WTC11 (cell line): Measurements from ENCODE around the gene MAMSTR. TPM values are rescaled to one million over a fixed set of nuclear protein-coding genes. Genes with fewer than 3 reads are reported as not detected.

ENCODE experiments used
- ATF1 ChIP-seq: sonication (generic); formaldehyde crosslinking; IDR thresholded peaks from 2 replicates; pipeline ENCODE4 v1.8.1; 2023; ENCODE audit warnings: mild to moderate bottlenecking, moderate library complexity, missing genetic modification reagents
- FOXJ3 ChIP-seq: sonication (generic); formaldehyde crosslinking; IDR thresholded peaks from 2 replicates; pipeline ENCODE4 v1.9.0; 2021; ENCODE audit warnings: missing genetic modification reagents, mild to moderate bottlenecking, borderline replicate concordance
- FOXK1 ChIP-seq: sonication (generic); formaldehyde crosslinking; IDR thresholded peaks from 2 replicates; pipeline ENCODE4 v1.8.0; 2022; ENCODE audit warnings: mild to moderate bottlenecking, moderate library complexity, missing genetic modification reagents
- GABPB1 ChIP-seq: sonication (generic); formaldehyde crosslinking; IDR thresholded peaks from 2 replicates; pipeline ENCODE4 v1.8.1; 2023; ENCODE audit warnings: mild to moderate bottlenecking, missing genetic modification reagents
- SMAD3 ChIP-seq: sonication (generic); formaldehyde crosslinking; IDR thresholded peaks from 2 replicates; pipeline ENCODE4 v1.8.0; 2022; ENCODE audit warnings: missing genetic modification reagents, mild to moderate bottlenecking, borderline replicate concordance
- ZNF219 ChIP-seq: sonication (generic); formaldehyde crosslinking; IDR thresholded peaks from 2 replicates; pipeline ENCODE4 v1.8.0; 2023; ENCODE audit warnings: missing genetic modification reagents, mild to moderate bottlenecking, borderline replicate concordance
- ZNF423 ChIP-seq: fragments of 250-450 bp; sonication (Bioruptor Pico); IDR thresholded peaks from 2 replicates; pipeline ENCODE4 v2.1.2; 2022; ENCODE audit warnings: mild to moderate bottlenecking, moderate library complexity
- total RNA-seq: library from RNA; stranded (reverse); gene quantifications from 3 replicates; pipeline ENCODE4 v1.2.3, GENCODE V29; 2021
- TF ChIP-seq, protein P1 (sequence below): sonication (generic); formaldehyde crosslinking; IDR thresholded peaks from 2 replicates; pipeline ENCODE4 v1.8.0; 2023; ENCODE audit warnings: missing genetic modification reagents, mild to moderate bottlenecking, borderline replicate concordance
- TF ChIP-seq, protein P2 (sequence below): sonication (generic); formaldehyde crosslinking; conservative IDR thresholded peaks from 2 replicates; pipeline ENCODE4 v1.8.1; 2023; ENCODE audit warnings: mild to moderate bottlenecking, low read depth, missing genetic modification reagents, moderate library complexity
- TF ChIP-seq, protein P3 (sequence below): sonication (generic); formaldehyde crosslinking; IDR thresholded peaks from 2 replicates; pipeline ENCODE4 v1.8.1; 2022; ENCODE audit warnings: mild to moderate bottlenecking, missing genetic modification reagents, moderate library complexity, borderline replicate concordance
- TF ChIP-seq, protein P4 (sequence below): sonication (generic); formaldehyde crosslinking; IDR thresholded peaks from 2 replicates; pipeline ENCODE4 v1.8.1; 2022; ENCODE audit warnings: low read depth, mild to moderate bottlenecking, moderate library complexity, missing genetic modification reagents, borderline replicate concordance
- TF ChIP-seq, protein P5 (sequence below): sonication (generic); formaldehyde crosslinking; IDR thresholded peaks from 2 replicates; pipeline ENCODE4 v1.8.1; 2023; ENCODE audit warnings: mild to moderate bottlenecking, missing genetic modification reagents
- TF ChIP-seq, protein P6 (sequence below): sonication (generic); formaldehyde crosslinking; IDR thresholded peaks from 2 replicates; pipeline ENCODE4 v1.8.0; 2022; ENCODE audit warnings: missing genetic modification reagents
- TF ChIP-seq, protein P7 (sequence below): sonication (generic); formaldehyde crosslinking; IDR thresholded peaks from 2 replicates; pipeline ENCODE4 v1.8.0; 2022; ENCODE audit warnings: mild to moderate bottlenecking, missing genetic modification reagents
- TF ChIP-seq, protein P8 (sequence below): sonication (generic); formaldehyde crosslinking; IDR thresholded peaks from 2 replicates; pipeline ENCODE4 v1.8.0; 2023; ENCODE audit warnings: mild to moderate bottlenecking, missing genetic modification reagents

MAMSTR gene
- total RNA-seq, 1 experiment from 2014 or later, result 1.4 TPM

DNA sequence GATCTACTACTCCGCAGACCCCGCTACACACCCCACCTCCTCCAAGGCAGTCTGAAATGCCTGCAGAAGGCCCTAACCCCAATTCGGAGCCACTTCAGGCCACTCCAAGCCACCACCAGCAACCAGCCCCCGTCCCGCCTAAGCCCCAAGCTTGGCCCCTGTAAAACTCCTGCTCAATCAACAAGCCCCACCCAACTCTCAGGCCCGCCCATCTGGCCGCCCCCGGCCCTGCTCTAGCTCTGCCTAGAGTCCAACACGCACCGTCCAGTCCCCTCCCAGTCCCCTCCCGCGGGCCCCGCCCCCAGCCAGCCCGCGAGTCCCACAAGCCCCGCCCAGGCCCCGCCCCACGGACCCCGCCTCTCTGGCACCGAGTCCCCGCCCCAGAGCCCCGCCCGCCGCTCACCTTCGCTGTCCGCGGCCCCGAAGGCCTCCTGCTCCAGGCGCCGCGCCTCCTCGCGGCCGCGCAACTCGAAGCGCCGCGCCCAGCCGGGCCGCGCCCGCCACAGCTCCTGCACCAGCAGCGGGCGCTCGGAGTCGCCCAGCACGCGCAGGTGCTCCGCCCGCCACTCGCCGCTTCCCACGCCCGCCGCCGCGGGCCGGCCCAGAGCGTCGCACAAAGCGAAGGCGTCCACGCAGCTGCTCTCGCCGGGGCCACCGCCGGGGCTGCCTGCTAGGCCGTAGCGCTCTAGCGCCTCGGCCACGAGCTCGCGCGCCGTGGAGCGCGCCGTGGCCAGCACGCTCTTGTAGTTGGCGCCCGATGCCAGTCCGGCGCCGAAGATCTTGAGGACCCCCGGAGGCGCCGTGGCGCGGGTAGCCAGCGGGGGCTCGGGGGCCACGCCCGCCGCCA lies 19.3 kb upstream of the MAMSTR start (continued):
- TF ChIP-seq, protein P1, sequence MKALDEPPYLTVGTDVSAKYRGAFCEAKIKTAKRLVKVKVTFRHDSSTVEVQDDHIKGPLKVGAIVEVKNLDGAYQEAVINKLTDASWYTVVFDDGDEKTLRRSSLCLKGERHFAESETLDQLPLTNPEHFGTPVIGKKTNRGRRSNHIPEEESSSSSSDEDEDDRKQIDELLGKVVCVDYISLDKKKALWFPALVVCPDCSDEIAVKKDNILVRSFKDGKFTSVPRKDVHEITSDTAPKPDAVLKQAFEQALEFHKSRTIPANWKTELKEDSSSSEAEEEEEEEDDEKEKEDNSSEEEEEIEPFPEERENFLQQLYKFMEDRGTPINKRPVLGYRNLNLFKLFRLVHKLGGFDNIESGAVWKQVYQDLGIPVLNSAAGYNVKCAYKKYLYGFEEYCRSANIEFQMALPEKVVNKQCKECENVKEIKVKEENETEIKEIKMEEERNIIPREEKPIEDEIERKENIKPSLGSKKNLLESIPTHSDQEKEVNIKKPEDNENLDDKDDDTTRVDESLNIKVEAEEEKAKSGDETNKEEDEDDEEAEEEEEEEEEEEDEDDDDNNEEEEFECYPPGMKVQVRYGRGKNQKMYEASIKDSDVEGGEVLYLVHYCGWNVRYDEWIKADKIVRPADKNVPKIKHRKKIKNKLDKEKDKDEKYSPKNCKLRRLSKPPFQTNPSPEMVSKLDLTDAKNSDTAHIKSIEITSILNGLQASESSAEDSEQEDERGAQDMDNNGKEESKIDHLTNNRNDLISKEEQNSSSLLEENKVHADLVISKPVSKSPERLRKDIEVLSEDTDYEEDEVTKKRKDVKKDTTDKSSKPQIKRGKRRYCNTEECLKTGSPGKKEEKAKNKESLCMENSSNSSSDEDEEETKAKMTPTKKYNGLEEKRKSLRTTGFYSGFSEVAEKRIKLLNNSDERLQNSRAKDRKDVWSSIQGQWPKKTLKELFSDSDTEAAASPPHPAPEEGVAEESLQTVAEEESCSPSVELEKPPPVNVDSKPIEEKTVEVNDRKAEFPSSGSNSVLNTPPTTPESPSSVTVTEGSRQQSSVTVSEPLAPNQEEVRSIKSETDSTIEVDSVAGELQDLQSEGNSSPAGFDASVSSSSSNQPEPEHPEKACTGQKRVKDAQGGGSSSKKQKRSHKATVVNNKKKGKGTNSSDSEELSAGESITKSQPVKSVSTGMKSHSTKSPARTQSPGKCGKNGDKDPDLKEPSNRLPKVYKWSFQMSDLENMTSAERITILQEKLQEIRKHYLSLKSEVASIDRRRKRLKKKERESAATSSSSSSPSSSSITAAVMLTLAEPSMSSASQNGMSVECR, result no peak
- TF ChIP-seq, protein P2, sequence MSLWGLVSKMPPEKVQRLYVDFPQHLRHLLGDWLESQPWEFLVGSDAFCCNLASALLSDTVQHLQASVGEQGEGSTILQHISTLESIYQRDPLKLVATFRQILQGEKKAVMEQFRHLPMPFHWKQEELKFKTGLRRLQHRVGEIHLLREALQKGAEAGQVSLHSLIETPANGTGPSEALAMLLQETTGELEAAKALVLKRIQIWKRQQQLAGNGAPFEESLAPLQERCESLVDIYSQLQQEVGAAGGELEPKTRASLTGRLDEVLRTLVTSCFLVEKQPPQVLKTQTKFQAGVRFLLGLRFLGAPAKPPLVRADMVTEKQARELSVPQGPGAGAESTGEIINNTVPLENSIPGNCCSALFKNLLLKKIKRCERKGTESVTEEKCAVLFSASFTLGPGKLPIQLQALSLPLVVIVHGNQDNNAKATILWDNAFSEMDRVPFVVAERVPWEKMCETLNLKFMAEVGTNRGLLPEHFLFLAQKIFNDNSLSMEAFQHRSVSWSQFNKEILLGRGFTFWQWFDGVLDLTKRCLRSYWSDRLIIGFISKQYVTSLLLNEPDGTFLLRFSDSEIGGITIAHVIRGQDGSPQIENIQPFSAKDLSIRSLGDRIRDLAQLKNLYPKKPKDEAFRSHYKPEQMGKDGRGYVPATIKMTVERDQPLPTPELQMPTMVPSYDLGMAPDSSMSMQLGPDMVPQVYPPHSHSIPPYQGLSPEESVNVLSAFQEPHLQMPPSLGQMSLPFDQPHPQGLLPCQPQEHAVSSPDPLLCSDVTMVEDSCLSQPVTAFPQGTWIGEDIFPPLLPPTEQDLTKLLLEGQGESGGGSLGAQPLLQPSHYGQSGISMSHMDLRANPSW (CRISPR knock-in tag), result no peak
- TF ChIP-seq, protein P3, sequence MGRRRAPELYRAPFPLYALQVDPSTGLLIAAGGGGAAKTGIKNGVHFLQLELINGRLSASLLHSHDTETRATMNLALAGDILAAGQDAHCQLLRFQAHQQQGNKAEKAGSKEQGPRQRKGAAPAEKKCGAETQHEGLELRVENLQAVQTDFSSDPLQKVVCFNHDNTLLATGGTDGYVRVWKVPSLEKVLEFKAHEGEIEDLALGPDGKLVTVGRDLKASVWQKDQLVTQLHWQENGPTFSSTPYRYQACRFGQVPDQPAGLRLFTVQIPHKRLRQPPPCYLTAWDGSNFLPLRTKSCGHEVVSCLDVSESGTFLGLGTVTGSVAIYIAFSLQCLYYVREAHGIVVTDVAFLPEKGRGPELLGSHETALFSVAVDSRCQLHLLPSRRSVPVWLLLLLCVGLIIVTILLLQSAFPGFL, result no peak
- TF ChIP-seq FOXJ3 (no peak), ZNF423 (CRISPR knock-in tag) (no peak), ATF1 (CRISPR knock-in tag) (no peak), FOXK1 (CRISPR knock-in tag) (peak; percentile 19; the same call in 1 of the 2 replicates), SMAD3 (no peak), GABPB1 (CRISPR knock-in tag) (no peak), ZNF219 (CRISPR knock-in tag) (no peak)
- TF ChIP-seq, protein P4, sequence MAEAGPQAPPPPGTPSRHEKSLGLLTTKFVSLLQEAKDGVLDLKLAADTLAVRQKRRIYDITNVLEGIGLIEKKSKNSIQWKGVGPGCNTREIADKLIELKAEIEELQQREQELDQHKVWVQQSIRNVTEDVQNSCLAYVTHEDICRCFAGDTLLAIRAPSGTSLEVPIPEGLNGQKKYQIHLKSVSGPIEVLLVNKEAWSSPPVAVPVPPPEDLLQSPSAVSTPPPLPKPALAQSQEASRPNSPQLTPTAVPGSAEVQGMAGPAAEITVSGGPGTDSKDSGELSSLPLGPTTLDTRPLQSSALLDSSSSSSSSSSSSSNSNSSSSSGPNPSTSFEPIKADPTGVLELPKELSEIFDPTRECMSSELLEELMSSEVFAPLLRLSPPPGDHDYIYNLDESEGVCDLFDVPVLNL (CRISPR knock-in tag), result no peak
- TF ChIP-seq, protein P5, sequence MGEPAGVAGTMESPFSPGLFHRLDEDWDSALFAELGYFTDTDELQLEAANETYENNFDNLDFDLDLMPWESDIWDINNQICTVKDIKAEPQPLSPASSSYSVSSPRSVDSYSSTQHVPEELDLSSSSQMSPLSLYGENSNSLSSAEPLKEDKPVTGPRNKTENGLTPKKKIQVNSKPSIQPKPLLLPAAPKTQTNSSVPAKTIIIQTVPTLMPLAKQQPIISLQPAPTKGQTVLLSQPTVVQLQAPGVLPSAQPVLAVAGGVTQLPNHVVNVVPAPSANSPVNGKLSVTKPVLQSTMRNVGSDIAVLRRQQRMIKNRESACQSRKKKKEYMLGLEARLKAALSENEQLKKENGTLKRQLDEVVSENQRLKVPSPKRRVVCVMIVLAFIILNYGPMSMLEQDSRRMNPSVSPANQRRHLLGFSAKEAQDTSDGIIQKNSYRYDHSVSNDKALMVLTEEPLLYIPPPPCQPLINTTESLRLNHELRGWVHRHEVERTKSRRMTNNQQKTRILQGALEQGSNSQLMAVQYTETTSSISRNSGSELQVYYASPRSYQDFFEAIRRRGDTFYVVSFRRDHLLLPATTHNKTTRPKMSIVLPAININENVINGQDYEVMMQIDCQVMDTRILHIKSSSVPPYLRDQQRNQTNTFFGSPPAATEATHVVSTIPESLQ (CRISPR knock-in tag), result no peak
- TF ChIP-seq, protein P6, sequence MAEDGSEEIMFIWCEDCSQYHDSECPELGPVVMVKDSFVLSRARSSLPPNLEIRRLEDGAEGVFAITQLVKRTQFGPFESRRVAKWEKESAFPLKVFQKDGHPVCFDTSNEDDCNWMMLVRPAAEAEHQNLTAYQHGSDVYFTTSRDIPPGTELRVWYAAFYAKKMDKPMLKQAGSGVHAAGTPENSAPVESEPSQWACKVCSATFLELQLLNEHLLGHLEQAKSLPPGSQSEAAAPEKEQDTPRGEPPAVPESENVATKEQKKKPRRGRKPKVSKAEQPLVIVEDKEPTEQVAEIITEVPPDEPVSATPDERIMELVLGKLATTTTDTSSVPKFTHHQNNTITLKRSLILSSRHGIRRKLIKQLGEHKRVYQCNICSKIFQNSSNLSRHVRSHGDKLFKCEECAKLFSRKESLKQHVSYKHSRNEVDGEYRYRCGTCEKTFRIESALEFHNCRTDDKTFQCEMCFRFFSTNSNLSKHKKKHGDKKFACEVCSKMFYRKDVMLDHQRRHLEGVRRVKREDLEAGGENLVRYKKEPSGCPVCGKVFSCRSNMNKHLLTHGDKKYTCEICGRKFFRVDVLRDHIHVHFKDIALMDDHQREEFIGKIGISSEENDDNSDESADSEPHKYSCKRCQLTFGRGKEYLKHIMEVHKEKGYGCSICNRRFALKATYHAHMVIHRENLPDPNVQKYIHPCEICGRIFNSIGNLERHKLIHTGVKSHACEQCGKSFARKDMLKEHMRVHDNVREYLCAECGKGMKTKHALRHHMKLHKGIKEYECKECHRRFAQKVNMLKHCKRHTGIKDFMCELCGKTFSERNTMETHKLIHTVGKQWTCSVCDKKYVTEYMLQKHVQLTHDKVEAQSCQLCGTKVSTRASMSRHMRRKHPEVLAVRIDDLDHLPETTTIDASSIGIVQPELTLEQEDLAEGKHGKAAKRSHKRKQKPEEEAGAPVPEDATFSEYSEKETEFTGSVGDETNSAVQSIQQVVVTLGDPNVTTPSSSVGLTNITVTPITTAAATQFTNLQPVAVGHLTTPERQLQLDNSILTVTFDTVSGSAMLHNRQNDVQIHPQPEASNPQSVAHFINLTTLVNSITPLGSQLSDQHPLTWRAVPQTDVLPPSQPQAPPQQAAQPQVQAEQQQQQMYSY (CRISPR knock-in tag), result no peak
- TF ChIP-seq, protein P7, sequence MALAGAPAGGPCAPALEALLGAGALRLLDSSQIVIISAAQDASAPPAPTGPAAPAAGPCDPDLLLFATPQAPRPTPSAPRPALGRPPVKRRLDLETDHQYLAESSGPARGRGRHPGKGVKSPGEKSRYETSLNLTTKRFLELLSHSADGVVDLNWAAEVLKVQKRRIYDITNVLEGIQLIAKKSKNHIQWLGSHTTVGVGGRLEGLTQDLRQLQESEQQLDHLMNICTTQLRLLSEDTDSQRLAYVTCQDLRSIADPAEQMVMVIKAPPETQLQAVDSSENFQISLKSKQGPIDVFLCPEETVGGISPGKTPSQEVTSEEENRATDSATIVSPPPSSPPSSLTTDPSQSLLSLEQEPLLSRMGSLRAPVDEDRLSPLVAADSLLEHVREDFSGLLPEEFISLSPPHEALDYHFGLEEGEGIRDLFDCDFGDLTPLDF (CRISPR knock-in tag), result no peak
- TF ChIP-seq, protein P8, sequence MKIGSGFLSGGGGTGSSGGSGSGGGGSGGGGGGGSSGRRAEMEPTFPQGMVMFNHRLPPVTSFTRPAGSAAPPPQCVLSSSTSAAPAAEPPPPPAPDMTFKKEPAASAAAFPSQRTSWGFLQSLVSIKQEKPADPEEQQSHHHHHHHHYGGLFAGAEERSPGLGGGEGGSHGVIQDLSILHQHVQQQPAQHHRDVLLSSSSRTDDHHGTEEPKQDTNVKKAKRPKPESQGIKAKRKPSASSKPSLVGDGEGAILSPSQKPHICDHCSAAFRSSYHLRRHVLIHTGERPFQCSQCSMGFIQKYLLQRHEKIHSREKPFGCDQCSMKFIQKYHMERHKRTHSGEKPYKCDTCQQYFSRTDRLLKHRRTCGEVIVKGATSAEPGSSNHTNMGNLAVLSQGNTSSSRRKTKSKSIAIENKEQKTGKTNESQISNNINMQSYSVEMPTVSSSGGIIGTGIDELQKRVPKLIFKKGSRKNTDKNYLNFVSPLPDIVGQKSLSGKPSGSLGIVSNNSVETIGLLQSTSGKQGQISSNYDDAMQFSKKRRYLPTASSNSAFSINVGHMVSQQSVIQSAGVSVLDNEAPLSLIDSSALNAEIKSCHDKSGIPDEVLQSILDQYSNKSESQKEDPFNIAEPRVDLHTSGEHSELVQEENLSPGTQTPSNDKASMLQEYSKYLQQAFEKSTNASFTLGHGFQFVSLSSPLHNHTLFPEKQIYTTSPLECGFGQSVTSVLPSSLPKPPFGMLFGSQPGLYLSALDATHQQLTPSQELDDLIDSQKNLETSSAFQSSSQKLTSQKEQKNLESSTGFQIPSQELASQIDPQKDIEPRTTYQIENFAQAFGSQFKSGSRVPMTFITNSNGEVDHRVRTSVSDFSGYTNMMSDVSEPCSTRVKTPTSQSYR (CRISPR knock-in tag), result no peak
